Common myeloid progenitor, CD34-positive (primary cell): Measurements from ENCODE around the gene MORN5.

Experiments
- CTCF ChIA-PET: fragments of 350-600 bp; sonication (Branson Sonifier 250); formaldehyde crosslinking; loops from one replicate; lab custom pipeline; 2021; ENCODE audit warnings: antibody characterized with exemption; lab: Charles Lee
- POLR2A ChIA-PET: fragments of 350-600 bp; sonication (Branson Sonifier 250); formaldehyde crosslinking; loops from one replicate; lab custom pipeline; 2021; ENCODE audit warnings: antibody characterized with exemption; lab: Charles Lee
- DNase-seq, 3 donors: peaks; one replicate each; pipeline versions ENCODE4 v3.0.0 to v3.0.0-alpha.2; 2013
- H3K27ac ChIP-seq, 2 experiments: 1 replicate in 1 of 2; 2 replicates in 1 of 2; pipeline ENCODE4 v1.7.0; 2013; ENCODE audit warnings: inconsistent platforms in 2 of 2, low read length in 2 of 2, mild to moderate bottlenecking in 2 of 2, low read depth in 1 of 2, moderate library complexity in 1 of 2; ENCODE audit not compliant: severe bottlenecking in 2 of 2, insufficient read depth in 1 of 2, poor library complexity in 1 of 2
- H3K27me3 ChIP-seq, 5 experiments: replicated peaks in 2 of 5; 1 replicate in 3 of 5; 2 replicates in 2 of 5; pipeline versions ENCODE4 v1.6.1 to v1.7.0; 2013; ENCODE audit warnings: low read length in 4 of 5, mild to moderate bottlenecking in 2 of 5, moderate library complexity in 2 of 5, inconsistent platforms in 1 of 5; ENCODE audit not compliant: insufficient read depth in 5 of 5, control insufficient read depth in 4 of 5
- H3K36me3 ChIP-seq, 4 experiments: 1 replicate in 2 of 4; 2 replicates in 2 of 4; pipeline versions ENCODE4 v1.6.1 to v1.7.0; 2013; ENCODE audit warnings: low read length in 3 of 4, control low read depth in 1 of 4, mild to moderate bottlenecking in 1 of 4; ENCODE audit not compliant: control insufficient read depth in 4 of 4, insufficient read depth in 4 of 4
- H3K4me1 ChIP-seq, 4 experiments: 1 replicate in 3 of 4; 2 replicates in 1 of 4; pipeline versions ENCODE4 v1.6.1 to v1.7.1; 2013; ENCODE audit warnings: low read length in 3 of 4, mild to moderate bottlenecking in 3 of 4, control low read depth in 1 of 4, inconsistent platforms in 1 of 4, moderate library complexity in 1 of 4; ENCODE audit not compliant: control insufficient read depth in 4 of 4, insufficient read depth in 4 of 4; ENCODE audit errors: control extremely low read depth in 1 of 4
- H3K4me3 ChIP-seq, 7 experiments: 1 replicate in 4 of 7; 2 replicates in 3 of 7; pipeline versions ENCODE4 v1.5.1 to v1.7.0; 2013; ENCODE audit warnings: mild to moderate bottlenecking in 7 of 7, low read length in 6 of 7, moderate library complexity in 6 of 7, inconsistent platforms in 2 of 7, low read depth in 2 of 7, control low read depth in 1 of 7; ENCODE audit not compliant: insufficient read depth in 4 of 7, control insufficient read depth in 1 of 7; ENCODE audit errors: extremely low read depth in 1 of 7
- H3K9me3 ChIP-seq, 5 experiments: 1 replicate in 4 of 5; 2 replicates in 1 of 5; pipeline versions ENCODE4 v1.6.1 to v1.7.1; 2013; ENCODE audit warnings: low read length in 4 of 5, mild to moderate bottlenecking in 2 of 5, inconsistent platforms in 1 of 5, low read depth in 1 of 5, moderate library complexity in 1 of 5; ENCODE audit not compliant: control insufficient read depth in 4 of 5, insufficient read depth in 2 of 5; ENCODE audit errors: control extremely low read depth in 1 of 5
- WGBS: methylation state at CpG from one replicate; pipeline ENCODE4 v1.1.5; 2013; ENCODE audit not compliant: insufficient coverage; 5-methylcytosine and 5-hydroxymethylcytosine counted together

The MORN5 gene

GRCh38 chr9:122232796-122233306, 73.1 kb downstream of the MORN5 start:
- H3K4me1 ChIP-seq: peaks cover 0 to 13% (median 7%) of the 10 kb centered on the region in 4 experiments
- H3K36me3 ChIP-seq: peaks cover 0 to 3% (median 0%) of the 10 kb centered on the region in 4 experiments
- peaks cover 0 to 3% (median 0%) of the 10 kb centered on the region in 5 experiments for H3K9me3 ChIP-seq
- no peak overlapping the region for H3K4me3 ChIP-seq
- ChIA-PET POLR2A (no interaction called here), CTCF (no interaction called here)
- H3K27me3 ChIP-seq: peaks cover 0 to 44% (median 9%) of the 10 kb centered on the region in 5 experiments
- no peak for DNase-seq
- no peak overlapping the region for H3K27ac ChIP-seq
- 89% methylated on average over 6 of the region's 6 CpGs for WGBS

GRCh38 chr9:122234022-122234748, 74.5 kb downstream of the MORN5 start:
- Histone ChIP-seq H3K4me3 (no peak overlapping the region), H3K4me1 (peaks cover 0 to 1% (median 0%) of the 10 kb centered on the region in 4 experiments), H3K27me3 (peaks cover 0 to 33% (median 9%) of the 10 kb centered on the region in 5 experiments), H3K9me3 (peaks cover 0 to 2% (median 0%) of the 10 kb centered on the region in 5 experiments), H3K27ac (no peak overlapping the region), H3K36me3 (peaks cover 0 to 8% (median under 1%) of the 10 kb centered on the region in 4 experiments)
- ChIA-PET CTCF (interaction anchor here (1.6 kb wide), 1 partner anchor 9 kb away, joined by 3 read pairs; no protein-coding TSS in a partner anchor), POLR2A (no interaction called here)
- WGBS: 95% methylated on average over 6 of the region's 7 CpGs
- DNase-seq: no peak

DNA sequence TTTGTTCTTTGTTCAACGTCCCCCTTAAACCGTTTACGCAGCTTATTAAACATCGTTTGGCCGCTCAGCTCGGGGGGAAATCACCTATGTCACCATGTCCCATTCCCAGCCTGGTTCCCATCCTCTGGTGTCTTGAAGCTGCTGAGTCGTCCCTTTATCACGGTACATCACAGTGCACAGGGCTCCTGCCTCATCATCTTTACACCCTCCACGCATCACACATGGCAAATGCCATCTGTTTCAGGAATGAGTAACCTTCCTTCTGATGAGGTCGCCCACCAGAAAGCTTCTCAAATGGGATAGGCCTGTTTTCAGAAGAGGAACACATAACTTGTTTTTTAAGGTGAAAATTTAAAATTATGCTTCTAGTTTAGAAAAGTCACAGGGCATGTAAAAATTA, 77.0 kb downstream of the MORN5 start:
- ChIA-PET POLR2A (no interaction called here), CTCF (interaction anchor here (1.6 kb wide), 1 partner anchor 13 kb away, joined by 3 read pairs; no protein-coding TSS in a partner anchor)
- Histone ChIP-seq H3K36me3 (peaks cover 7 to 26% (median 11%) of the 10 kb centered on the region in 4 experiments), H3K4me3 (no peak overlapping the region), H3K27me3 (peaks cover 0 to 8% (median 0%) of the 10 kb centered on the region in 5 experiments), H3K9me3 (no peaks in the 10 kb centered on the region), H3K27ac (no peak overlapping the region), H3K4me1 (no peaks in the 10 kb centered on the region)
- DNase-seq: no peak
- 95% methylated on average over 10 of the region's 10 CpGs for WGBS

DNA sequence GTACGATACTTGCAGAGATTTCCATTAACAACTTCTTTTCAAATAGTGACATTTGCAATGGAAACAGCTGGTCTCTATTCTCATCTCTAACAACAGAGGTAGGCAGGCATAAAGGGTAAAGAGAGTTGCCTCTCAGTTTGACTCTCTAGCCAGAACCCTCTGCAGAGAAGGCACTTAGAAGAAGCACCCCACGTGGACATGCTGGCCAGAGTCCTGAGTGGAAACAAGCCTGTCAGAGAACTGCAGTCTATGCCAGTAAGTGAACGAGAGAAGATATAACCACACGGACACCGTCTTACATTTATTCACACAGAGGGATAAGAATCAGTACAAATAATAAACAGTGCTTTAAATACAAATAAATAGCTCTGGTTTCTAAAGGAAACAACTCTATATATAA, 80.0 kb downstream of the MORN5 start:
- H3K36me3 ChIP-seq: peaks cover 16 to 54% (median 32%) of the 10 kb centered on the region in 4 experiments
- CTCF ChIA-PET: no interaction called here

GRCh38 chr9:122244349-122244748, 84.6 kb downstream of the MORN5 start:
- H3K27ac ChIP-seq: peak overlapping the region in 1 of 2 experiments; percentile 16
- POLR2A ChIA-PET: no interaction called here
- H3K36me3 ChIP-seq: peaks cover 19 to 78% (median 58%) of the 10 kb centered on the region in 4 experiments
- H3K27me3 ChIP-seq: no peaks in the 10 kb centered on the region
- 90% methylated on average over 2 of the region's 3 CpGs for WGBS
- no peaks in the 10 kb centered on the region for H3K9me3 ChIP-seq
- CTCF ChIA-PET: interaction anchor here (1.0 to 1.6 kb wide), 3 partner anchors 23 to 119 kb away, joined by 3 to 4 read pairs (median 3); no protein-coding TSS in a partner anchor
- H3K4me1 ChIP-seq: no peaks in the 10 kb centered on the region
- H3K4me3 ChIP-seq: no peak overlapping the region
- DNase-seq: peak in 1 of 3 donors; percentile 26

More for the DNA sequence above, 80.0 kb downstream of the MORN5 start:
- no peaks in the 10 kb centered on the region for H3K4me1 ChIP-seq
- no peak for DNase-seq
- POLR2A ChIA-PET: no interaction called here
- no peak overlapping the region for H3K27ac ChIP-seq
- H3K27me3 ChIP-seq: no peaks in the 10 kb centered on the region
- WGBS: 100% methylated on average over 2 of the region's 5 CpGs
- no peaks in the 10 kb centered on the region for H3K9me3 ChIP-seq
- H3K4me3 ChIP-seq: no peak overlapping the region

- Histone ChIP-seq H3K27ac (no peak overlapping the region), H3K4me3 (no peak overlapping the region), H3K36me3 (peaks cover 13 to 74% (median 56%) of the 10 kb centered on the region in 4 experiments), H3K4me1 (no peaks in the 10 kb centered on the region), H3K9me3 (no peaks in the 10 kb centered on the region), H3K27me3 (no peaks in the 10 kb centered on the region)
- WGBS: 100% methylated on average over 2 of the region's 3 CpGs
- CTCF ChIA-PET: interaction anchor here (0.7 kb wide), 1 partner anchor 17 kb away, joined by 3 read pairs; no protein-coding TSS in a partner anchor
- no peak for DNase-seq
- POLR2A ChIA-PET: interaction anchor here (0.7 kb wide), 1 partner anchor 12 kb away, joined by 3 read pairs; no protein-coding TSS in a partner anchor
Measured at GRCh38 chr9:122246666-122247065, 87.0 kb downstream of the MORN5 start.

GRCh38 chr9:122248448-122248865, 88.7 kb downstream of the MORN5 start:
- no peak overlapping the region for H3K4me3 ChIP-seq
- H3K36me3 ChIP-seq: peaks cover 10 to 74% (median 55%) of the 10 kb centered on the region in 4 experiments
- no peaks in the 10 kb centered on the region for H3K4me1 ChIP-seq
- H3K27me3 ChIP-seq: no peaks in the 10 kb centered on the region
- no peaks in the 10 kb centered on the region for H3K9me3 ChIP-seq
- H3K27ac ChIP-seq: no peak overlapping the region
- DNase-seq: no peak
- ChIA-PET POLR2A (no interaction called here), CTCF (no interaction called here)
- WGBS: 96% methylated on average over 4 of the region's 5 CpGs
